Immature natural killer cell (primary cell): ENCODE measurements around the gene MEG3. TPM values are rescaled to one million over a fixed set of nuclear protein-coding genes. Genes with fewer than 3 reads are reported as not detected.

Experiments used
- DNase-seq, 3 donors: peaks; one replicate each; pipeline ENCODE4 v3.0.0; 2022; ENCODE audit warnings: mixed read lengths in 1 of 3
- H3K27ac Mint-ChIP-seq, 6 donors: one replicate each; pipeline ENCODE4 v1.8.0; 2020; ENCODE audit warnings: mixed read lengths in 6 of 6, mild to moderate bottlenecking in 5 of 6, inconsistent platforms in 4 of 6, moderate library complexity in 3 of 6
- H3K27me3 Mint-ChIP-seq, 3 donors: one replicate each; pipeline ENCODE4 v1.8.0; 2020 to 2021; ENCODE audit warnings: low read depth in 3 of 3, mild to moderate bottlenecking in 3 of 3, mixed read lengths in 3 of 3, moderate library complexity in 3 of 3, inconsistent platforms in 1 of 3
- H3K36me3 Mint-ChIP-seq, 3 donors: one replicate each; pipeline ENCODE4 v1.8.0; 2020; ENCODE audit warnings: mixed read lengths in 3 of 3, inconsistent platforms in 2 of 3, mild to moderate bottlenecking in 2 of 3
- H3K4me1 Mint-ChIP-seq, 2 donors: one replicate each; pipeline ENCODE4 v1.8.0; 2020; ENCODE audit warnings: inconsistent platforms in 2 of 2, mild to moderate bottlenecking in 2 of 2, mixed read lengths in 2 of 2, moderate library complexity in 1 of 2
- H3K4me3 Mint-ChIP-seq, 5 donors: one replicate each; pipeline ENCODE4 v1.8.0; 2020; ENCODE audit warnings: mild to moderate bottlenecking in 5 of 5, mixed read lengths in 5 of 5, inconsistent platforms in 3 of 5, moderate library complexity in 3 of 5
- H3K9me3 Mint-ChIP-seq, 6 donors: one replicate each; pipeline ENCODE4 v1.8.0; 2020; ENCODE audit warnings: mild to moderate bottlenecking in 6 of 6, mixed read lengths in 6 of 6, inconsistent platforms in 4 of 6, moderate library complexity in 3 of 6
- polyA plus RNA-seq, 3 donors: library from polyadenylated mRNA; unstranded; fragments of 300-500 nt; fragmentation: Illumina TruSeq; gene quantifications; one replicate each; pipeline ENCODE4 v1.2.3, GENCODE V29; 2021

The MEG3 gene
- polyA plus RNA-seq, 3 donors from 2014 or later, result not detected

DNA sequence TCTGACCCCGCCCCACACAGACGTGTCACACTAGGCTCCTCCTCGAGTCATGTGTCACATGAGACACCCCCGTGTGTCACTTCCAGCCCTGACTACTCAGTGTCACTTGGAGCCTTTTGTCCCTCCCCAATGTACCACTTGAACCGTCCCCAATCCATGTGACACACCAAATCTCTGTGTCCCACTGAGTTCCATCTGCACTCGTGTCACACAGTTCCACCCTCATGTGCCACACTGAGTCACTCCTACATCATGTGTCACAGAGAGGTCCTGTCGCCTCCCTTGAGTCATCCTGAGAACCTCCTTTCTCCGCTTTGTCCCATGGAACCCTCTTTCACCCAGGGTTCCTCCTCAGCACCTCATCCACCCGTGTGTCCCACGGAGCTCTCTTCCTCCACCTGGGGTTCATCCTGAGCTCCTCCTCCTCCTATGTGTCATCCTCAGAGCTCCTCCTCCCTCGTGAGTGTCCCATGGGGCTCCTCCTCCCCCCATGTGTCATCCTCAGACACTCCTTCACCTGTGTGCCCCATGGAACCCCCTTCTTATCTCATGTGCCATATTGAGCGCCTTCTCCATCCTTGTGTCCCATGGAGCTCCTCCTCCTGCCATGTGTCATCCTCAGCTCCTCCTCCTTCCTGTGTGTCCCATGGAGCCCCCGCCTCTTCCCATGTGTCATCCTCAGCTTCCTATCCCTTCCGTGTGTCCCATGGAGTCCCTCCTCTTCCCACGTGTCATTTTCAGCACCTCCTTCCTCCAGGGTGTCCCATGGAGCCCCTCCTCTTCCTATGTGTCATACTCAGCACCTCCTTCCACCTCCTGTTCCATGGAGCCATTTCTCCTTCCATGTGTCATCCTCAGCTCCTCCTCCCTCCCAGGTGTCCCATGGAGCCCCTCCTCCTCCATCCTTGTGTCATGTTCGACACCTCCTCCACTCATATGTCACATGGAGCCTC is 45.6 kb downstream of the MEG3 start:
- Mint-ChIP-seq H3K4me1 (no peaks in the 10 kb centered on the region), H3K4me3 (no peak overlapping the region), H3K36me3 (no peaks in the 10 kb centered on the region), H3K27me3 (peaks cover 5 to 8% (median 5%) of the 10 kb centered on the region in 3 donors), H3K27ac (no peak overlapping the region), H3K9me3 (no peaks in the 10 kb centered on the region)
- DNase-seq, result no peak

GRCh38 chr14:100872259-100873095 is 46.6 kb downstream of the MEG3 start:
- no peaks in the 10 kb centered on the region for H3K9me3 Mint-ChIP-seq
- H3K36me3 Mint-ChIP-seq, result no peaks in the 10 kb centered on the region
- no peaks in the 10 kb centered on the region for H3K4me1 Mint-ChIP-seq
- H3K27me3 Mint-ChIP-seq, result peaks cover 4 to 6% (median 5%) of the 10 kb centered on the region in 3 donors
- no peak overlapping the region for H3K4me3 Mint-ChIP-seq
- peak overlapping the region in 1 of 6 donors; percentile 2 for H3K27ac Mint-ChIP-seq
- no peak for DNase-seq

GRCh38 chr14:100873096-100873482 is 47.2 kb downstream of the MEG3 start:
- no peaks in the 10 kb centered on the region for H3K4me1 Mint-ChIP-seq
- peaks cover 4 to 6% (median 5%) of the 10 kb centered on the region in 3 donors for H3K27me3 Mint-ChIP-seq
- DNase-seq, result no peak
- no peaks in the 10 kb centered on the region for H3K9me3 Mint-ChIP-seq
- no peak overlapping the region for H3K27ac Mint-ChIP-seq
- no peak overlapping the region for H3K4me3 Mint-ChIP-seq
- no peaks in the 10 kb centered on the region for H3K36me3 Mint-ChIP-seq

GRCh38 chr14:100874051-100874410 is 48.1 kb downstream of the MEG3 start:
- Mint-ChIP-seq H3K4me1 (no peaks in the 10 kb centered on the region), H3K36me3 (no peaks in the 10 kb centered on the region), H3K27ac (no peak overlapping the region), H3K9me3 (no peaks in the 10 kb centered on the region), H3K4me3 (no peak overlapping the region), H3K27me3 (peaks cover 4 to 6% (median 5%) of the 10 kb centered on the region in 3 donors)
- no peak for DNase-seq

DNA sequence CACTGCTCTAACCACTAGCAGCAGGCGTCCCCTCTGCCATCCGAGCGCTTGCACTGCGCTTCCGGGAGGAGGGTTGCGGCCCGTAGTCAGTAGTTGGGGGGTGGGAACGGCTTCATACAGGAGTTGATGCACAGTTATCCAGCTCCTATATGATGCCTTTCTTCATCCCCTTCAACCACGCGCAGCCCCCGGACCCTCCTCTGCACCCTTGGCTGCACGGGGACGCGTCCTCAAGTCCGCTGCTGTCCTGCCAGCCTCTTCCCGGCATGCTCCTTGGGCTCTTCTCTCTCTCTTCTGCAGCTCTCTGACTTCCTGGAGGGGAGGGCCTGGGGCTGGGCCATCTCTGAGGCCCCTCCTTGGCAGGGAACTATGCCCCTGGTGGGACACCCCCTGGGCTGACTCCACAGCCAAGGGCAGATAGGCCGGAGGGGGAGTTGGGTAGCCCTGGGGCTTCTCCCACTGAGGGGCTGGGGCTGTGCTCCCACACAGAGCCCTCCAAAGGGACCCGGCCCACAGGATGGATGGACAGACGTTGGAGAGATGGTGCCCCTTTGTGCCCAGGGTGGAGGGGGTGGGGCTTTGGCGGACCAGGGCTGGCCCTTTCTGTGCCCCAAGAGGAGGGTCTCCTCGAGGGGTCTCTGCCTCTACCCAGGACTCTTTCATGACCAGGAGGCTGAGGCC is 48.6 kb downstream of the MEG3 start:
- Mint-ChIP-seq H3K36me3 (no peaks in the 10 kb centered on the region), H3K4me3 (no peak overlapping the region), H3K4me1 (no peaks in the 10 kb centered on the region), H3K9me3 (no peaks in the 10 kb centered on the region), H3K27ac (no peak overlapping the region), H3K27me3 (peaks cover 4 to 6% (median 5%) of the 10 kb centered on the region in 3 donors)
- no peak for DNase-seq

GRCh38 chr14:100875126-100875525 is 49.2 kb downstream of the MEG3 start:
- Mint-ChIP-seq H3K27me3 (peaks cover 4 to 6% (median 5%) of the 10 kb centered on the region in 3 donors), H3K27ac (no peak overlapping the region), H3K4me3 (no peak overlapping the region), H3K9me3 (no peaks in the 10 kb centered on the region), H3K4me1 (no peaks in the 10 kb centered on the region), H3K36me3 (no peaks in the 10 kb centered on the region)
- no peak for DNase-seq

DNA sequence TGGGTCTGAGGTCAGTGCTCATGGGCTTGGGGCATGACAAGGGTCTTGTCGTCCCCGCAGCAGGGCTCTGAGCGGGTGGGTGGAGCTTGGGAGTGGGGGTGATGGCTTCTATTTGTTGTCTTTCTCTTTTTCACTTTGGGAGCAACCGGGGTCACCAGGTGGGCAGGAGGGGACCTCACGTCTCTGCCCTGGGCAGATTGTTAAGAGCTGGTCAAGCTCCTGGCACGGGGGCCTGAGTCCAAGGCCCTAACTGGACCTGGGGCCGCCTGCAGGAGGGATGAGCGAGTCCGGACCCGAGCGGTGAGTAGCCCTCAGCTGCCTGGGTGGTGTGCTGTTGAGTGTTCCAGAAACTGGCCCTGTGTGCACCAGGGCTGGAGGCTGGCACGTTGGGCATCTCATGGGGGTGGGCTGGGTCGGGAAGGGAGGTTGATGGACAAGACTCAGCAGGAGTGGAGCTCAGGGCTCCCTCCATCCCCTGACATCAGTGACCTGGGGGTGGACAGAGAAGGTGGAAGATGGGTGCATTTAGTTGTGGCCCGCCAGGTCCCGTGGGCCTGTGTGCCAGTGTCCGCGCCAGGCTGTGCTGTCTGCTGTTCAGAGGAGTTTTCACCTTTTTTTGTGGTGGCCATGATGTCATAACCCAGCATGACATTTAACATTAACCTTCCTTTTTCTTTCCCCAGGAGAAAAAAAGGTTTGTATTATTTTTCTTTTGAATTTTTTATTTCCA is 50.1 kb downstream of the MEG3 start:
- Mint-ChIP-seq H3K4me1 (no peaks in the 10 kb centered on the region), H3K27ac (no peak overlapping the region), H3K9me3 (no peaks in the 10 kb centered on the region), H3K4me3 (no peak overlapping the region), H3K27me3 (peaks cover 4 to 6% (median 5%) of the 10 kb centered on the region in 3 donors), H3K36me3 (no peaks in the 10 kb centered on the region)
- DNase-seq, result no peak

GRCh38 chr14:100878271-100879146 is 52.6 kb downstream of the MEG3 start:
- no peak overlapping the region for H3K27ac Mint-ChIP-seq
- no peak for DNase-seq

DNA sequence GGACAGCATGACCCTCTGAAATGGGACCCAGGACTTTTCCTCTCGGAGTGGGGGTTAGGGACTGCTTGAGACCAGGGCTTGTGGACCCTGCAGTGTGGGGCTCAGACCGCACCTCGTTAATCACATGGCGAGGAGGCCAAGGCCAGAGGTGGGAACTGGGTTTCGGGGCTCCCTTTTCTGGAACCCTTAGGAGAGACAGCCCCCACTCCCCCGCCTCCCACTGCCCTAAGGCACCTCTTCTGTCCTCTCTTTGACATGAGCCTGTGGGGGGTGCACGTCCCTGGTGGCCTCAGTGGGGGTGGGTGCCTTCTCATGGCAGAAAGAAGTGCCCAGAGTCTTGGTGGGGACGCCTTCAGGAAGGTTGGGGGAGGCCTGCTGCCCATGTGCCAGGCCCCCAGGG is 53.3 kb downstream of the MEG3 start:
- DNase-seq, result no peak
- no peaks in the 10 kb centered on the region for H3K4me1 Mint-ChIP-seq
- no peaks in the 10 kb centered on the region for H3K36me3 Mint-ChIP-seq
- H3K4me3 Mint-ChIP-seq, result no peak overlapping the region
- H3K9me3 Mint-ChIP-seq, result no peaks in the 10 kb centered on the region
- H3K27ac Mint-ChIP-seq, result no peak overlapping the region
- H3K27me3 Mint-ChIP-seq, result peaks cover 6 to 7% (median 6%) of the 10 kb centered on the region in 3 donors

More at GRCh38 chr14:100878271-100879146, 52.6 kb downstream of the MEG3 start:
- peaks cover 6 to 7% (median 6%) of the 10 kb centered on the region in 3 donors for H3K27me3 Mint-ChIP-seq
- H3K4me1 Mint-ChIP-seq, result no peaks in the 10 kb centered on the region
- no peaks in the 10 kb centered on the region for H3K9me3 Mint-ChIP-seq
- H3K36me3 Mint-ChIP-seq, result no peaks in the 10 kb centered on the region
- H3K4me3 Mint-ChIP-seq, result no peak overlapping the region

GRCh38 chr14:100879782-100880181 is 53.9 kb downstream of the MEG3 start:
- no peak overlapping the region for H3K4me3 Mint-ChIP-seq
- DNase-seq, result no peak
- no peaks in the 10 kb centered on the region for H3K36me3 Mint-ChIP-seq
- no peak overlapping the region for H3K27ac Mint-ChIP-seq
- H3K4me1 Mint-ChIP-seq, result no peaks in the 10 kb centered on the region
- H3K27me3 Mint-ChIP-seq, result peaks cover 3 to 8% (median 6%) of the 10 kb centered on the region in 3 donors
- H3K9me3 Mint-ChIP-seq, result no peaks in the 10 kb centered on the region

- peaks cover 3 to 9% (median 6%) of the 10 kb centered on the region in 3 donors for H3K27me3 Mint-ChIP-seq
- H3K9me3 Mint-ChIP-seq, result no peaks in the 10 kb centered on the region
- no peaks in the 10 kb centered on the region for H3K4me1 Mint-ChIP-seq
- H3K36me3 Mint-ChIP-seq, result no peaks in the 10 kb centered on the region
- DNase-seq, result no peak
- H3K4me3 Mint-ChIP-seq, result no peak overlapping the region
- H3K27ac Mint-ChIP-seq, result no peak overlapping the region
Measured at GRCh38 chr14:100880271-100881101, 54.6 kb downstream of the MEG3 start.
